Lower leg skin (tissue), 4 donors: ENCODE results near the gene UBE2J2. TPM values are rescaled to one million over a fixed set of nuclear protein-coding genes. Genes with fewer than 3 reads are reported as not detected.

Source experiments
- DNase-seq, 2 donors: peaks; one replicate each; pipeline ENCODE4 v3.0.0-alpha.2; 2019; ENCODE audit warnings: low spot score in 2 of 2
- H3K4me3 ChIP-seq: fragments of 200-600 bp; sonication (generic); 2 replicates; pipeline ENCODE4 v1.5.1; 2017; ENCODE audit warnings: mild to moderate bottlenecking, low read depth; ENCODE audit not compliant: poor library complexity, severe bottlenecking
- POLR2A ChIP-seq, 2 donors: fragments of 450-650 bp; IDR thresholded peaks; one replicate each; pipeline ENCODE4 v1.6.1; 2016 to 2017; ENCODE audit warnings: antibody characterized with exemption in 2 of 2, mild to moderate bottlenecking in 1 of 2, moderate library complexity in 1 of 2
- WGBS, 2 donors: methylation state at CpG; one replicate each; pipeline ENCODE4 v1.1.5; 2018; 5-methylcytosine and 5-hydroxymethylcytosine counted together
- intact Hi-C: fragments of 100-400 bp; cut with DNase I; formaldehyde crosslinking; loops from one replicate; pipeline ENCODE4 v1.15.0; 2023; ENCODE audit warnings: low total_unique reads
- total RNA-seq, 4 donors: library from RNA; depleted of rRNA; stranded (reverse); fragments of >200 nt; gene quantifications; one replicate each; pipeline ENCODE4 v1.1.0, GENCODE V29; 2016
- TF ChIP-seq, protein P1 (sequence below), 3 donors: fragments of 450-650 bp; IDR thresholded peaks; one replicate each; pipeline ENCODE4 v1.5.1; 2016; ENCODE audit warnings: antibody characterized with exemption in 3 of 3, mild to moderate bottlenecking in 3 of 3, moderate library complexity in 2 of 3

UBE2J2 gene
- total RNA-seq, 4 donors from 2014 or later = 49.0 to 72.8 (median 54.0) TPM

DNA sequence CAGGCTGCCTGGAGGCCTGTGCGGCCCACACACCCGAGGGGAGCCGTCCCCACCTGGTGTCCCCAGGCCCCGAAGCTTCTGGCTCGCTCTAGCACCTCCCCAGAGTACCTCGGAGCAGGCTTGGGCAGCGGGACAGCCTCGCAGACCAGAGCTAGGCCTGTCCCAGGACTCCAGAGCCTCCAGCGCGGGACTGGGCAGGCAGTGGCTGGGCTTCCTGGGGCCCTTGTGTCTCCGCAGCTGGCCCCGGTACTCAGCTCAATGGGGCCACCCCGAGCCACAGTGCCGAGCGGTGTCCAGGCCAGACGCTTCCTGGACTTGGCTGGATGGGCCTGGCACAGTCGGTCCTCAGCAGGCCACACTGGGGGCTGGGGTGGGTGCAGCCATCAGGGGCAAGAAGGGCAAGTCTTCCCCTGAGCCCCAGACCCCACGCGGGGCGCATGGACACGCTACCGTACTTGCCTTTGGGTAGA, 11.5 kb upstream of the UBE2J2 start:
- no peak for DNase-seq
- no peak for TF ChIP-seq POLR2A (IDR thresholded peaks at IDR 0.05)
- TF ChIP-seq, protein P1, sequence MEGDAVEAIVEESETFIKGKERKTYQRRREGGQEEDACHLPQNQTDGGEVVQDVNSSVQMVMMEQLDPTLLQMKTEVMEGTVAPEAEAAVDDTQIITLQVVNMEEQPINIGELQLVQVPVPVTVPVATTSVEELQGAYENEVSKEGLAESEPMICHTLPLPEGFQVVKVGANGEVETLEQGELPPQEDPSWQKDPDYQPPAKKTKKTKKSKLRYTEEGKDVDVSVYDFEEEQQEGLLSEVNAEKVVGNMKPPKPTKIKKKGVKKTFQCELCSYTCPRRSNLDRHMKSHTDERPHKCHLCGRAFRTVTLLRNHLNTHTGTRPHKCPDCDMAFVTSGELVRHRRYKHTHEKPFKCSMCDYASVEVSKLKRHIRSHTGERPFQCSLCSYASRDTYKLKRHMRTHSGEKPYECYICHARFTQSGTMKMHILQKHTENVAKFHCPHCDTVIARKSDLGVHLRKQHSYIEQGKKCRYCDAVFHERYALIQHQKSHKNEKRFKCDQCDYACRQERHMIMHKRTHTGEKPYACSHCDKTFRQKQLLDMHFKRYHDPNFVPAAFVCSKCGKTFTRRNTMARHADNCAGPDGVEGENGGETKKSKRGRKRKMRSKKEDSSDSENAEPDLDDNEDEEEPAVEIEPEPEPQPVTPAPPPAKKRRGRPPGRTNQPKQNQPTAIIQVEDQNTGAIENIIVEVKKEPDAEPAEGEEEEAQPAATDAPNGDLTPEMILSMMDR (IDR thresholded peaks at IDR 0.05) = no peak
- intact Hi-C loops = no loop called here
- no peak overlapping the region for H3K4me3 ChIP-seq
- 80 to 94% methylated on average over 13 to 18 of the region's 22 CpGs for WGBS, 2 donors

DNA sequence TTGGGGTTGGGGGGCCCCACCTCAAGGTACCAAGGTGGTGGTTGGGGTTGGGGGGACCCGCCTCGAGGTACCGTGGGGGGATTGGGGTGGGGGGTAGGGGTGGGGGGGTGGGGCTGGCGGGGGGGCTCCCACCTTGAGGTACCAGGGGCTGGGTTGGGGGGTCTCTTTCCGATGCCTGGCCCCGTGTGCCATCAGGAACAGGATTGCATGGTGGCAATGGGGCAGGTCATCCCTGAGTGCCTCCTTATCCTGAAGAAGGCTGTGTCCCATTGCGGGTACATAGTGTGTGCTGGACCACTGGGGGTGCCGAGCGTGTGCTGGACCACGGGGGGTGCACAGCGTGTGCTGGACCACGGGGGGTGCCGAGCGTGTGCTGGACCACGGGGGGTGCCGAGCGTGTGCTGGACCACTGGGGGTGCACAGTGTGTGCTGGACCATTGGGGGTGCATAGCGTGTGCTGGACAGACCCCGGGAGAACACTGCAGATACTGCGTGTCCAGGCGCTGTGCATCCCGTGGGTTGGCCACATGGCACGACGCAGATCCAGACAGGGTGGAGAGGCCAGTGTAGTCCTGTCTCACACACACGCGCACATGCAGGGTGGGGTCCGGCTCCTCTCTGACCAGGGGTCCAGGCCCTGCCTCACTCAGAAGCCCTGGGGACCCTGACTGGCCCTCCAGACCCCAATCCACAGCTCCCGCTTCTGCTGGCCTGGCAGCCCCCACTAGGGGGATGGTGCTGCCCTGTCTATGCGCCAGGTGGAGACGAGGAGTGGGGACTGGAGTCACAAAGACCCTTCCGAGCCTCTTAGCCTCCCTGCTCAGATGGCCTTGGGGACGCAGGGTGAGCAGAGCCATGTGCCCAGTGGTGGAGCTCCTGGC, 10.8 kb upstream of the UBE2J2 start:
- H3K4me3 ChIP-seq = no peak overlapping the region
- WGBS, 2 donors = 72 to 77% methylated on average over 27 to 32 of the region's 32 CpGs
- DNase-seq = no peak
- TF ChIP-seq POLR2A (IDR thresholded peaks at IDR 0.05) = no peak
- TF ChIP-seq, protein P1 (IDR thresholded peaks at IDR 0.05) = no peak
- intact Hi-C loops = no loop called here

DNA sequence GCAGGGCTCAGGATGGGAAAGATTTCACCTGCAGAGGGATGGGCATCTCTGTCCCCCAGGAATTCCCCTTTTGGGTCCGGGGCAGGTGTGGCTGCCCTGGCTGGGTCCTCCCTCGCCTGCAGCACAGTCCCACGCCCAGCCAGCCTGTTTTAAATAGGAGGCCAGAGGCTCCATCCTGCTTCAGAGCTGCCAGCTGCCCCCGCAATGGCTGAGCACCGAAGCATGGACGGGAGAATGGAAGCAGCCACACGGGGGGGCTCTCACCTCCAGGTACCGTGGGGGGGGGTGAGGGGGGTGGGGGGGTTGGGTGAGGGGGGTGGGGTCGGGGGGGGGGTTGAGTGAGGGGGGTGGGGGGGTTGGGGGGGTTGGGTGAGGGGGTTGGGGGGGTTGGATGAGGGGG, 10.2 kb upstream of the UBE2J2 start:
- intact Hi-C loops = no loop called here
- no peak for DNase-seq
- H3K4me3 ChIP-seq = no peak overlapping the region
- TF ChIP-seq, protein P1 (IDR thresholded peaks at IDR 0.05) = no peak
- no peak for TF ChIP-seq POLR2A (IDR thresholded peaks at IDR 0.05)
- 0 to 5% methylated on average over 4 to 6 of the region's 9 CpGs for WGBS, 2 donors

DNA sequence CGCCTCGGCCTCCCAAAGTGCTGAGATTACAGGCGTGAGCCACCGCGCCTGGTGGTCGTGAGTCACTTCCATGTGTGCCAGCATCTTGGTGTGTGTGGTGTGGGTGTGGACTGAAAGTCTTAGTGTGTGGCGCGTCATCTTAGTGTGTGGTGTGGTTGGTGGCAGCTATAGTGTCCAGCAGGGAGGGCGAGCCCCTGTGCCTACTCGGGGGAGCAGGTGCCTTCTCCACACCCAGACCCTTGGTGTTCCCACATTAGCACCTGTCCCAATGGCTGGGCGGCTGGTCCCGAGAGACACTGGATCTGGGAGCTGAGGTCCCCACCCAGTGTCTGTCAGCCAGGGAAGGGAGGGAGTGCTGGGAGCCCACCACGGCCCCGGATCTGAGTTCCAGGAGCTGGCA, 9.3 kb upstream of the UBE2J2 start:
- intact Hi-C loops = no loop called here
- H3K4me3 ChIP-seq = no peak overlapping the region
- TF ChIP-seq, protein P1 (IDR thresholded peaks at IDR 0.05) = no peak
- TF ChIP-seq POLR2A (IDR thresholded peaks at IDR 0.05) = no peak
- DNase-seq = no peak
- 69% methylated on average over 10 to 12 of the region's 14 CpGs for WGBS, 2 donors

DNA sequence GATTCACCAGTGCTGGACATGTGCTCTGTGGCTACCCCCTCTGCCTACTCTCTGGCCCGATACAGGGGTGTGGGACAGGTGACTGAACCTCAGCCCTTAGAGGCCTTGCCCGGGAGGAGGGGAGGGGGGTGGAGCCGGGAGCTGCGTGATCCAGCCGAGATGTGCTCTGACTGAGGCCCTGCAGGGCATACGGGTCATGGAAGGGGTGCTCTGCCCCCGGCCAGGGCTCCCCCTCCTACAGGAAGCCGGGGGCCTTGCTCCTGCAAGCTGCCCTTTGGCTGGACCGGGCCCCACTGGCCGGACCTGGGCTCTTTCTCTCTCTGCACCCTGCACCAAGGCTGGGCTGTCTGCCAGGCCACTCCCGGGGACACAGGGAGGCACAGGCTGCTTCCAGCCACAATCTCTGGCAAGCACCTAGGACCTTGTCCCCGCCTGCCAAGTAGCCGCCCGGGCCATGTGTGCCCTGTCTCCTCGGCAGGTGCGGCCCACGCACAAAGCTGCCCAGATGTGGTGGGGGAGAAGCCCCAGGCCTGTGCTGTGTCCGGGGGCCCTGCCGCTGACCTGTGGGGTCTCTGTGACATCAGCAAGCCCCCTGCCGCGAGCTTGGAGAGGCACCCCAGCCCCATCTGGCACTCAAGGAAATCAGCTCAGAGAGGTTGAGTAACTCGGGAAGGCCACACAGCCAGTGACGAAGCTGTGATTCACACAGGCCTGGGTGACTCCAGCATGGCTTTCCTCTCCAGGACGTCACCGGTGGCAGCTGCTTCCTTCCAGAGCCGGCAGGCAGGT, 8.1 kb upstream of the UBE2J2 start:
- WGBS, 2 donors = 48 to 50% methylated on average over 22 of the region's 26 CpGs
- H3K4me3 ChIP-seq = no peak overlapping the region
- no peak for TF ChIP-seq POLR2A (IDR thresholded peaks at IDR 0.05)
- no peak for DNase-seq
- intact Hi-C loops = no loop called here
